Stimulated activated CD4-positive, alpha-beta T cell treated with anti-CD3 and anti-CD28 coated beads, Interleukin-1b, Interleukin-23, amount 100 ng/mL, for 1 hour (primary cell): ENCODE measurements around the gene VIT.

ENCODE experiments used
- DNase-seq, 2 donors: peaks; one replicate each; pipeline ENCODE4 v3.0.0-alpha.2; 2020; ENCODE audit warnings: low read depth in 2 of 2

Gene VIT

GRCh38 chr2:36769106-36769505 lies 72.6 kb downstream of the VIT start:
- no peak for DNase-seq

DNA sequence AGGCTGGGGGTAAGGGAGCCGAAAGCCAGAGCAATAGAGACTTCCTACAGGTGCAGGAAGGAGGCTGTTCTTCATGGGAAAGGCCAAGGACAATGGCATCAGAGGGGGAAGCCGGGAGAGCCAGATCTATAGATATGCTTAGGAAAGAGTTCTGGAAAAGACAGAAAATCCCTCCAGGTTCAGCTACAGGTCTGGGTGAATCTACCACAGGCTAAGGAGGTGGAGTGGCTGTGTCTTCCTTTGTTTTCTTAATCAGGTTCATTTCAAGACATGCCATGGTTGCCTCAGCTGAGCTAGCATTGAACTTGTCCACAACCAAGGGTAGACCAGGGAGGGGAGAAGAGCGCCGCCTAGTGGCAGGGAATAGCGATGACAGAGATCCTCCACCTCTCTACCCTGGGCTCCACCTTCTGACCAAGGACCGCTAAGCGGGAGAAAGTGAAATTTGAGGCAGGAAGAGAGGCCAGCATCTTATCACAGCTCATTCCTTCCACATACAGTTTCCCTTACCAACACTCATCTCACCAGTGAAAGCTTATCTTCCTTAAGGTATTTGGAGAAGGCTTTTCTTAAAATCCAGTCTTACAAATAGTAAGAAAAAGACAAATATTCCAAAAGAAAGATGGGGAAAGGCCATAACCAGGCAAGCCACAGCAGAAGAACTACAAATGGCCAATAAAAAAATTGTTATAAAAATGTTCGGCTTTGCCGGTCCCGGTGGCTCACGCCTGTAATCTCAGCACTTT lies 74.2 kb downstream of the VIT start:
- DNase-seq: peak in 1 of 2 donors; percentile 2

DNA sequence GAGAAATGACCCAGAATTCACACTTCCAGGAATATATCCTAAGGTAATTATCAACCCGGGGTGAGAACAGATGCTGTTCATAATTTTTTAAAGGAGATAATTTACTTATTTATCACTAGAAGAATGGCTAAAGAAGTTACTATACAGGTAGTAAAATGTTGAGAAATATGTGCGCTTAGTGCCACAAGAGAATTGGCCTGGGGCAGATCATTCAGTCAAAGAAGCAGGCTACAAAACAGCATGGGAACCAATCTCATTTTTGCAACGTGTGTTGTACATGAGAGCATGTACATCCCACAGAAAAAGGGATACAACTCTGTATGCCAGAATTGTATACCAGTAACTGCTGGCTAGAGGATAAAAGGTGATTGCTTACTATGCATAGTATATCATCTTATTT lies 75.2 kb downstream of the VIT start:
- no peak for DNase-seq

DNA sequence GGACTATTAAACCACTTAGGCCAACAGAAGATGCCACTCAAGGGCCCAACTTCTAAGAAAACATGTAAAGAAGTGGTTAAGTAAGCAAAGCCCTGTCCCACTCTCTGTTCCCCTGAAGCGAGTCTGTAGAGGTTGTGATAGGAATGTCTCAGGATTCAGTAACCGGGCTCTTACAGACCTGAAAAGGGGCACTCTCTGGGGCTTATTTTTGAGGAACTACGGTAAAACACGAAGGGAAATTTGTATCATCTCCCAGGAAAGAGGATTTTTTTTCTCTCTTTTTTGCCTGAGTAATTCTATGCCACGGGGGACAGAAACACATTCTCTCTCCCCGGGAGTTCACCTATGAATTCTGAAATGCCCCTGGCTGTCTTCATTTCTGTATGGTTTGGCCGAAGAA lies 77.4 kb downstream of the VIT start:
- no peak for DNase-seq

DNA sequence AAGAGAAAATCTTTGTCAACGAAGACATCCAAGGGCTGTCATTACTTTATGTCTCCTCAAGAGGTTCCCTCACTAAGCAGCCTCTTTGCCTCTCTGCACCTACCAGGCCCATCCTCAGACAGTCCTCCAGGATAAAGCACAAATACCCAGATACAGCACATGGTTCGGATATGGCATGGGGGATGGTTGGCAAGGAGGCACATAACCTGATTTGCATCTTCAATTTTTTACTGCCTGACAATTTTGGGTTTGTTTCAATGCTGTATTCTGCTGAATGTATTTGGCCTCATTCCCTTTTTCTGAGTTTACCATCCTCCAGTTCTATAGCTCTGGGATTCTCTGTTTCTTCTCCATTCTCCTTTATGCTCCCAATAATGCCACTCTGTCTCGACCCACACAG lies 78.8 kb downstream of the VIT start:
- no peak for DNase-seq

- no peak for DNase-seq
These were observed 79.3 kb downstream of the VIT start for GRCh38 chr2:36775806-36776205.

GRCh38 chr2:36777272-36777671 lies 80.8 kb downstream of the VIT start:
- no peak for DNase-seq

DNA sequence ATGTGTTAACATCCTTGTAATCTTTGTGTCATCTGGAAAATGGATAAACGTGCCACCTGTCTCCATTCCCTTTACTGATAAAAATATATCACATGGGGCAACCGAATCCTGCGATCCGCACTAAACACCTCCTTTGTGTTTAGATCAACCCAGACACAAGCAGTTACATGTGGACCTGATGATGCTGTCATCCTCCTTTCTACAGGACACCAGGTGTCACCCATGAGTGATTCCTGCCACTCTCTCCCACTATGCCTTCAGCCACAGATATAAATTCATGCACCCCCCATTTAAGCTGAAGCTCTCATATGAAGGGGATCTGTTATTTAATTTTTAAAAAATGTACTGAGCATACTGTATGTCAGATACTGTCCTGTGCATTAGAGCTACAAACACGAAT lies 81.3 kb downstream of the VIT start:
- no peak for DNase-seq

GRCh38 chr2:36779462-36779861 lies 83.0 kb downstream of the VIT start:
- no peak for DNase-seq

DNA sequence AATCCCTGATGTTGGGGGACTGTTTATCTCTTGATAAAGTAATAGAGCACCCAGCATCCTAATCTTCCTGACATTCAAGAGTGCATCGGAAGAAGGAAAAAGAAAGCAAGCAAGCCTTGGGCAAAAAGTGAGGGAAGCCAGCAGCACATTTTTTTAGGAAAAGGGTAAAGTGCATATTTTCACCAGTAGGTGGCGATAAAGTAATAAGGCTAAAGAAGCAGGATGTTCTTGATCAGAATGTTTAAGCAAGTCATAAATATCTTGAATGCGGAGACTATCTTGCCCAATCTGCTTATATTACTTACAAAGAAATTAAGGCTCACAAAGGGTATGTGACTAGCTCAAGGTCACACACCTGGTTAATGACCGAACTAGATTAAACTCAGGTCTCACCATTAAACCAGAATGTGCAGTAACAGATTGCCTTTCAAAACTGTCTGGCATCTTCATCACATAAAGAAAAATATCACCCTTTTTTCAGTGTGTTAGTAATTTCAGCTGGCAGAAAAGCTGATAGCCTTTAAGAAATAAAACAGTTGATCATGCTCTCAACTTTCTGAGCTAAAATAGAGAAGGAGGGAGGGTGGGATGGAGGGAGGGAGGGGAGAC lies 83.8 kb downstream of the VIT start:
- DNase-seq: no peak

GRCh38 chr2:36781907-36782720 lies 85.6 kb downstream of the VIT start:
- no peak for DNase-seq

GRCh38 chr2:36783246-36783645 lies 86.7 kb downstream of the VIT start:
- DNase-seq: no peak

DNA sequence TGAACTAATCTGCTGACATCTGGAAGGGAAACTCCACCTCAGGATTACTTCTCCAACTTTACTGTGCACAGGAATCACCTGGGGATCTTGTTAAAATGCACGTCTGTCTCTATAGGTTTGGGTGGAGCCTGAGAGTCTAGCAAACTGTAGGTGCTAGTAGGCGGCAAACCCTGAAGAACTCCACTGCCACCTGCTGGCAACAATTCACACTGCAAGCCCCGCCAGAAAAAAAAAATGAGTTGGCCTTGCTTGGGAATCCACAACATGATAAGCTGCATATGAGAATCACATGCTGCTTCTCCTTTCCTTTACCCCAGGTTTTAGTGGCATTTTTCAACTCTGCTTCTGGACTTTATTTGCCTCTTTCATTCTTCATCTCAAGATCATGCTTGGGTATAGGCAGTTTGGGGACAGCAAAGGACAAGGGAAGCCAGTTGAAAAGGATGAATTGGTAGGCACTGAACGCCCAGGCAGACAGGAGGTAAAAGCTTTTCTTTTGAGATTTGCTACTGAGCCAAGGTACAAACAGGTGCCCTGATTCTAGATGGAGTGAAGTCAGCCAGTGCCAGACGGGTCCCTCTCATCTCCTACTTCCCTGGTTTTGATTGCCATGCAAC lies 88.8 kb downstream of the VIT start:
- peak in 1 of 2 donors; percentile 40 for DNase-seq

- DNase-seq: no peak
These were observed 92.8 kb downstream of the VIT start for GRCh38 chr2:36789181-36789804.

DNA sequence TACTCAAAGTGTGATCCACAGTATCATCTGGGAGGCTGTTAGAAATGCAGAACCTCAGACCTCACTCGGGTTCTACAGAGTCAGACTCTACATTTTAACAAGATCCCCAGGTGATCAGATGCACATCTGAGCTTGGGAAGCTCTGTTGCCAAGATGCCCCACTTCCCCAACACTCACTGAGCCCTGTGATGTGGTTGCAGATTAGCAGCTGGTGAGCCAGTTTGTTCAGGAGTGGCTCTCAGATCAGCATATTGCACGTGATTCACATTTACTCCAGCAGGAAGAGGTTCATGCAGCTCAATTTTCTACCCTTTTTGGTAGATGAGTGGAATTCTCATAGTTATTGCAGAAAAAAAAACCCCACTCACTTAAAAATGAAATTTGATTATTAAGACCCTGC lies 96.4 kb downstream of the VIT start:
- DNase-seq: no peak

GRCh38 chr2:36797324-36798070 lies 101.0 kb downstream of the VIT start:
- DNase-seq: no peak

DNA sequence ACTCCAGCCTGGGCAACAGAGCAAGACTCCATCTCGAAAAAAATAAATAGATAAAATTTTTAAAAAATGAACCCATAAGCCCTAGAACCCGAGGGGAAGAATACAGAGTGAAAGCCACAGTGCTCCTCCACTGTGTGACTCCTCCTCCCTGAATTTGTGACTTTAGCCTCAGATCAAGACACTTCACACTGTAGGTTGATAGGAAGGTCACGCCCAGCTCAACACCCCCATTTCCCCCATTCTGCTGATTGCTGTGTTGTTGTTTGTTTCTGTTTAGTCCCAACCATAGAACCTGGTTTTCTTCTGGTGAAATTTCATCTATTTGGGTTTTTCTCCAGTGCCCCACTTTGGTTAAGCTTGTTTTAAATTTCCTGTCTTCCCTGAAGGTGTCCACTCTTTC lies 102.2 kb downstream of the VIT start:
- DNase-seq: no peak

DNA sequence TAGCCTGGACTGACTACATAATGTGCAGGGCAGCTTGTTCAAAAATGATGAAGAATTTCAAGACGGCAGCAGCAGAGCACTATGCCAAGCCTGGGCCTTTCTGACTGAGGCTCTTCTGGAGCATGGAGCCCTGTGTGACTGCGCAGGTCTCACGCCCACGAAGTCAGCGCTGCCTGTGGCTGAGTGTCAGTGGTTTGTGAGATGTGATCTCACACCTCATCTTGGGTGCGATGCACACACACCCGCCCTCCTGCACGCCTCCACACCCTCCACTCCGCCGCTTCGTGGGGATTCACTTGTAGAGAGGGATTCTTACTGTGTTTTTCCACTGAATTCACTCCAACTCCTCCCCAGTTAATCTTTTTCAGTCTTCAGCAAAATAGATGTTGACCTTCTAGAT lies 103.9 kb downstream of the VIT start:
- no peak for DNase-seq

DNA sequence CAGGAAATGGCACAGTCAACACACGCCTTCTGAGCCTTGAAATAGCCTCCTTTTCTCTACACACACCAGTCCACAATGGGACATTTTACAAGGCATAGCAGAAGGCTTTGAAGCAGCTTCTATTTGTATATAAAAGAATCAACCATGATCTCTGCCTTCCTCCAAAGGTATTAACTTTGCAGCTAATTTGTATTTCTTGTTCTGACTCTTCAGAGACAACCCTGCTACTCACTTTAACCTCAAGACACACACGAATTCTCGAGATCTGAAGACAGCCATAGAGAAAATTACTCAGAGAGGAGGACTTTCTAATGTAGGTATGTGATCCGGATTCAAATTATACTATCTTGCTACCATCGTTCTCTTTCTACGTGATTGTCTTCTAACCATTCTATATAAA lies 104.6 kb downstream of the VIT start:
- DNase-seq: no peak

DNA sequence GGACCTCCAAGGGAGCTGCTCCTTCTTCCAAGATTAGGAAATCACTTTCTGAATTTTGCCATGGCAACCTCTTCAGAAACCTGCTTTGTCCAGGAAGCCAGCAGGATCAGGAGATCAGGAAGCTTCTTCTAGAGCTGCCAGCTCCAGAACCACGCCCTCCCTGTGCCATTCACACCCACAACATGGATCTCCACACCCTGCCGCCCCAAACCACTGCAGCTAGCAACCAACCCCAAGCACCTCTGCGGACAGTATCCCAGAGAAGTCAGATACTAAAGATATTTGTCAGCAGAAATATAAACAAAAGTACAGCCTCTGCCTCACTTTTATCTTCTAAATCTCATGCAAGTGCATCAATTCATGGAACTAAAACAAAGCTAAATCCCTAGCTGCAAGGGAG lies 106.4 kb downstream of the VIT start:
- DNase-seq: no peak

DNA sequence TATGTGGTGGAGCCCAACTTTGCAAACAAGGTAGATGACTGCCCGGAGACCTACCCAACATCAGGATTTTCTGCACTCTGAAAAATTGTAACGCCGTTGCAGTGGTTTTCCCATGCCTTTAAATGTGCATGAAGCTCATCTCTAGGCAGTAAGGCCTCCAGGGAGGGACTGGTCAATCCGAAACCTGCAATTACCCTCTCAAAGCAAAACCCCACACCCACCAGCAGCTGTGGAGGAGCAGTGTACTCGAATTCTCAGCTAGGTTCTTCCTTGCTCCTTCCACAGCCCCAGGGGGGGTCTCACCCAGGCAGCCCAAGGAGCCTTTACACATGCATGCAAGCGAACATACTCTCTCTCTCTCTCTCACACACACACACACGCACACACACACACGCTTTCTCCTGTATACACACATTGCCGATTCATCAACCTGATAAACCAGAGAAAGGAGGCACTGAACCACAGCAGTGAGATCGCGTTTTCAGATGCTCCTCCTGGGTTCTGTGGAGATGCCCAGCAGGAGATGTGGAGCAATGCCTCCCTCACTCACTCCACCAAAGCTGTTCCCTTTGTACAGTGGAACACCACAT lies 109.2 kb downstream of the VIT start:
- no peak for DNase-seq
